ENCODE results near the gene HOXB1. TPM values are rescaled to one million over a fixed set of nuclear protein-coding genes. Genes with fewer than 3 reads are reported as not detected.

HOXB1 gene
- total RNA-seq, 1 donor from 2014 or later = not detected

DNA sequence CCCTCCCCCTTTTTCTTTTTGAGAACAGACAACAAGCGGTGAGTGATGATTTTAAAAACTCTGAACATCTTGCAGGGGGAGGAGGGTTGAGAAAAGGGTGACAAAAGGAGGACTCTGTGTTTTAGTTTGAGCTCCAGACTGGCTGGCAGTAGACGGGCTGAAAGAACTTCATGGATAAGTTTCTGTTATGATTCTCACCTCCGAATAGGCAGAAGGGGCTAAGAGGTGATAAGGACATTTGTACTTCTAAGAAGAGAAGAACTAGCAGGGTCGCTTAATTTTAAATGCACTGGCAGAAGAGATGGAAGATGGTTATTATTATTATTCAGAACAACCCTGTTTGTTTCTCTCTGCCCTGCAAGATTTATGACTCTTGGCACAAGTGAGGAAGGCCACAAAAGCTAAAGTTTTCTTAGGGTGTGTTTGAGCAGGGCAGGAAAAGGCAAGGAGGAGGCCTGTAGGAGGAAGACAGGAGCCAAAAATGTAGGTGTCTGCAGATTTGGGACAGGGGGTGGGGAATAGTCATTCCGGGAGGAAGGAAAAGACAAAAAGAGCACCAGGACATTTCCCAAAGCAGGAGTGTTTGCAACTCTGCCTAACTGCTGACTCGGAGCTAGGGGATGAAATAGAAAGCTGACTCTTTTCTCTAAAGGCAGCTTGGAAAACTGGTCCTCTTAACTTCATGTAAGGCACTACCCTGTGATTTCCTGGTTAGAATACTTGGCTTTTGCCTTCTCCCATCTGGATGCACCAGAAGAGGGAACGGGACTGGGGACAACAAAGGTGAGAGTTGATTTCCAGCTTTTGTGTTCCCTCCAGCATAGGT, 26.0 kb upstream of the HOXB1 start:
- CTCF ChIA-PET = interaction anchor here (0.9 kb wide), 1 partner anchor 205 kb away, joined by 3 read pairs; no protein-coding TSS in a partner anchor
- H3K9me3 Mint-ChIP-seq = no peaks in the 10 kb centered on the region
- H3K27ac Mint-ChIP-seq = no peak overlapping the region
- POLR2A ChIA-PET = no interaction called here
- intact Hi-C loops (cut with micrococcal nuclease) = loop anchor here (5.0 kb wide), 1 partner anchor 34 kb away; no protein-coding TSS in a partner anchor
- H3K27me3 Mint-ChIP-seq = peaks cover 32% of the 10 kb centered on the region
- H3K36me3 Mint-ChIP-seq (ENCODE audit: low read depth) = no peaks in the 10 kb centered on the region
- TF ChIP-seq, protein P1, sequence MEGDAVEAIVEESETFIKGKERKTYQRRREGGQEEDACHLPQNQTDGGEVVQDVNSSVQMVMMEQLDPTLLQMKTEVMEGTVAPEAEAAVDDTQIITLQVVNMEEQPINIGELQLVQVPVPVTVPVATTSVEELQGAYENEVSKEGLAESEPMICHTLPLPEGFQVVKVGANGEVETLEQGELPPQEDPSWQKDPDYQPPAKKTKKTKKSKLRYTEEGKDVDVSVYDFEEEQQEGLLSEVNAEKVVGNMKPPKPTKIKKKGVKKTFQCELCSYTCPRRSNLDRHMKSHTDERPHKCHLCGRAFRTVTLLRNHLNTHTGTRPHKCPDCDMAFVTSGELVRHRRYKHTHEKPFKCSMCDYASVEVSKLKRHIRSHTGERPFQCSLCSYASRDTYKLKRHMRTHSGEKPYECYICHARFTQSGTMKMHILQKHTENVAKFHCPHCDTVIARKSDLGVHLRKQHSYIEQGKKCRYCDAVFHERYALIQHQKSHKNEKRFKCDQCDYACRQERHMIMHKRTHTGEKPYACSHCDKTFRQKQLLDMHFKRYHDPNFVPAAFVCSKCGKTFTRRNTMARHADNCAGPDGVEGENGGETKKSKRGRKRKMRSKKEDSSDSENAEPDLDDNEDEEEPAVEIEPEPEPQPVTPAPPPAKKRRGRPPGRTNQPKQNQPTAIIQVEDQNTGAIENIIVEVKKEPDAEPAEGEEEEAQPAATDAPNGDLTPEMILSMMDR (IDR thresholded peaks at IDR 0.05) = no peak
- peaks cover 4% of the 10 kb centered on the region for H3K4me1 Mint-ChIP-seq
- no peak for ATAC-seq (ENCODE audit: low read depth)
- H3K4me3 Mint-ChIP-seq = no peak overlapping the region
- DNase-seq = no peak

- no peak overlapping the region for H3K4me3 Mint-ChIP-seq
- intact Hi-C loops (cut with micrococcal nuclease) = loop anchor here (5.0 kb wide), 1 partner anchor 34 kb away; no protein-coding TSS in a partner anchor
- TF ChIP-seq, protein P1 (IDR thresholded peaks at IDR 0.05) = no peak
- ATAC-seq (ENCODE audit: low read depth) = no peak
- H3K36me3 Mint-ChIP-seq (ENCODE audit: low read depth) = no peaks in the 10 kb centered on the region
- no peak overlapping the region for H3K27ac Mint-ChIP-seq
- no peak for DNase-seq
- H3K27me3 Mint-ChIP-seq = peaks cover 32% of the 10 kb centered on the region
- ChIA-PET CTCF (no interaction called here), POLR2A (no interaction called here)
- peaks cover 4% of the 10 kb centered on the region for H3K4me1 Mint-ChIP-seq
- no peaks in the 10 kb centered on the region for H3K9me3 Mint-ChIP-seq
Observed at GRCh38 chr17:48556229-48556575, 25.4 kb upstream of the HOXB1 start.

- DNase-seq = no peak
Observed at GRCh38 chr17:48555258-48556228, 24.7 kb upstream of the HOXB1 start.

GRCh38 chr17:48554412-48555257, 23.8 kb upstream of the HOXB1 start:
- Mint-ChIP-seq H3K9me3 (no peaks in the 10 kb centered on the region), H3K36me3 (ENCODE audit: low read depth) (no peaks in the 10 kb centered on the region), H3K27ac (no peak overlapping the region), H3K27me3 (peaks cover 30% of the 10 kb centered on the region), H3K4me3 (no peak overlapping the region), H3K4me1 (peaks cover 4% of the 10 kb centered on the region)
- ChIA-PET POLR2A (interaction anchor here (0.7 kb wide), 1 partner anchor 50 kb away, joined by 3 read pairs; no protein-coding TSS in a partner anchor), CTCF (interaction anchor here (1.4 kb wide), 1 partner anchor 62 kb away, joined by 3 read pairs; no protein-coding TSS in a partner anchor)
- ATAC-seq (ENCODE audit: low read depth) (no peak), DNase-seq (no peak)
- intact Hi-C loops (cut with micrococcal nuclease) = loop anchor here (5.0 kb wide), 1 partner anchor 32 kb away; no protein-coding TSS in a partner anchor
- TF ChIP-seq, protein P1 (IDR thresholded peaks at IDR 0.05) = no peak

More at GRCh38 chr17:48555258-48556228, 24.7 kb upstream of the HOXB1 start:
- ATAC-seq (ENCODE audit: low read depth) = peak; percentile 21
- Mint-ChIP-seq H3K4me3 (peak overlapping the region; percentile 53), H3K36me3 (ENCODE audit: low read depth) (no peaks in the 10 kb centered on the region), H3K27me3 (peaks cover 32% of the 10 kb centered on the region), H3K4me1 (peaks cover 4% of the 10 kb centered on the region), H3K9me3 (no peaks in the 10 kb centered on the region), H3K27ac (no peak overlapping the region)
- intact Hi-C loops (cut with micrococcal nuclease) = loop anchor here (5.0 kb wide), 1 partner anchor 33 kb away; no protein-coding TSS in a partner anchor
- TF ChIP-seq, protein P1 (IDR thresholded peaks at IDR 0.05) = no peak
- ChIA-PET CTCF (interaction anchor here (1.4 kb wide), 1 partner anchor 63 kb away, joined by 3 read pairs; no protein-coding TSS in a partner anchor), POLR2A (no interaction called here)

Data from activated B cell treated with CpG ODN at 0.5 μM for 24 hours (primary cell).